Fibroblast of peridontal ligament (primary cell): ENCODE measurements around the gene SLC17A4.

ENCODE experiments used
- DNase-seq: peaks from one replicate; pipeline ENCODE4 v3.0.0-alpha.2; 2010; ENCODE audit errors: extremely low read depth

Gene SLC17A4, protein sequence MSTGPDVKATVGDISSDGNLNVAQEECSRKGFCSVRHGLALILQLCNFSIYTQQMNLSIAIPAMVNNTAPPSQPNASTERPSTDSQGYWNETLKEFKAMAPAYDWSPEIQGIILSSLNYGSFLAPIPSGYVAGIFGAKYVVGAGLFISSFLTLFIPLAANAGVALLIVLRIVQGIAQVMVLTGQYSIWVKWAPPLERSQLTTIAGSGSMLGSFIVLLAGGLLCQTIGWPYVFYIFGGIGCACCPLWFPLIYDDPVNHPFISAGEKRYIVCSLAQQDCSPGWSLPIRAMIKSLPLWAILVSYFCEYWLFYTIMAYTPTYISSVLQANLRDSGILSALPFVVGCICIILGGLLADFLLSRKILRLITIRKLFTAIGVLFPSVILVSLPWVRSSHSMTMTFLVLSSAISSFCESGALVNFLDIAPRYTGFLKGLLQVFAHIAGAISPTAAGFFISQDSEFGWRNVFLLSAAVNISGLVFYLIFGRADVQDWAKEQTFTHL

GRCh38 chr6:25754535-25754934 lies at the start of gene SLC17A4:
SLC17A4 (plus strand) TSS chr6:25754742; CDS start chr6:25761963, 7,221 bp downstream.
- DNase-seq, result no peak

GRCh38 chr6:25706314-25707014 lies 48.1 kb upstream of the SLC17A4 start:
- DNase-seq, result no peak

GRCh38 chr6:25709761-25710160 lies 44.8 kb upstream of the SLC17A4 start:
- DNase-seq, result no peak

DNA sequence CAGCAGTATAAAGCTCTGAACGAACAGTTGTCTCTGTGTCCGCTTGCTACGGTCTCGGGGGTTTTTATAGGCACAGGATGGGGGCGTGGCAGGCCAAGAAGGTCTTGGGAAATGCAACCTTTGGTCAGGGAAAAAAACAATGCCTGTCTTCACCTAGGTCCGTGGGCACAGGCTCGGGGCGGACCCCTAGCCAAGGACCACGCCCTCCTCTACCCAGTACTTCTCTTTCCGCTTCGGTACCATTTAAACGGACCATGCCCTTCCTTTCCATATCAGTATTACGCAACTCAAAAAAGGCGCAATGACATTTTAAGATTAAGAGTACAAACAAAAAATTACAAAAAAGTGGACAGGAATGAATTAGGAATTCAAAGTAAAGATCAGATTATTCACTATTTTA lies 44.3 kb upstream of the SLC17A4 start:
- DNase-seq, result no peak

- no peak for DNase-seq
These were observed 40.7 kb upstream of the SLC17A4 start for GRCh38 chr6:25713824-25714223.

- no peak for DNase-seq
These were observed 39.8 kb upstream of the SLC17A4 start for GRCh38 chr6:25714765-25715164.

DNA sequence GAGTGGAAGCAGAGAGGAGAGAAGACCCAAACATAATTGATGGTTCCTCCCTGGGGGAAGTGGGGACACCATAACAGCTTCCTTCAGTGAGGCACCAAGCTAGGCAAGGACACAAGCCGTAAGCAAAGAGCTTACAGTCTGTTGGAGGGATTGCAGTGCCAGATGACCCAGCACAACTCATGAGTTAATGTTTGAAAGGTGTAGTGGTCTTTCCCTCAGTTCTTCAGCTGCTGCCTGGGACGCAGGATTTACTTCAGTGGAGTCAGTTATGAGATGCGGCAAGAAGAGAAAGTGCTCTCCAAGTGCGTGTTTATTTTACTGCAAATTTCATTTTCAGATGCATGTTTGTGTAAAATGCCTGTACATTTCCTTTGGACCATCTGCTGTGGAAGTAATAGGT lies 38.7 kb upstream of the SLC17A4 start:
- DNase-seq, result no peak

GRCh38 chr6:25717866-25718740 lies 36.4 kb upstream of the SLC17A4 start:
- DNase-seq, result peak; percentile 63

GRCh38 chr6:25726122-25726911 lies 28.2 kb upstream of the SLC17A4 start:
- DNase-seq, result no peak

DNA sequence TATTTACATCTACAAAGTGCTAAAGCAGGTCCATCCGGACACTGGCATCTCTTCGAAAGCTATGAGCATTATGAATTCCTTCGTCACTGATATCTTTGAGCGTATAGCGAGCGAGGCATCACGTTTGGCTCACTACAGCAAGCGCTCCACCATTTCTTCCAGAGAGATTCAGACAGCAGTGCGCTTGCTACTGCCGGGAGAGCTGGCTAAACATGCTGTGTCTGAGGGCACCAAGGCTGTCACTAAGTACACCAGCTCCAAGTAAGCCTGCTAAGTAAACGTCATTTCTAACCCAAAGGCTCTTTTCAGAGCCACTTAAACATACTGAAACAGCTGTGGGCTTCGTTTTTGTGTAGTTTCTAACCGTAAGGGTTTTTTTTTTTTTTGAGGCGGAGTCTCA lies 27.5 kb upstream of the SLC17A4 start:
- DNase-seq, result no peak

DNA sequence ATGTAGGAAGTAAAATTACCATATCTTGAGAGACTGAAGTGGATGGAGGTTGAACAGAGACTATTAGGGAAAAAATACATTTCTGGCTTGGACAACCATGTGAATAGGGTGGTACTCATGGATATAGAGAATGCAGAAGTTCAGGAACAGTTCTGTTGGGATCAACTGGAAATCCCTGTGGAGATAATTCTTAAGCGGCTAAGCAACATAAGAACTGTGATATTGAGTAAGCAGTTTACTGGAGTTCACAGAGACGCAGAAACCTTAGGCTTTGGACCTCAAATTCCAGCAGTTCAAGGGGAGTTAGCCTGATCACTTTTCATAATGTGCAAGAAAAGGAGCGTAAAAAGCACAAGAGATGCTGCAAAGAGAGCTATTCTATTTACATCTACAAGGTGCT lies 23.6 kb upstream of the SLC17A4 start:
- no peak for DNase-seq

- no peak for DNase-seq
These were observed 22.8 kb upstream of the SLC17A4 start for GRCh38 chr6:25731721-25732120.

GRCh38 chr6:25732468-25733198 lies 21.9 kb upstream of the SLC17A4 start:
- no peak for DNase-seq

DNA sequence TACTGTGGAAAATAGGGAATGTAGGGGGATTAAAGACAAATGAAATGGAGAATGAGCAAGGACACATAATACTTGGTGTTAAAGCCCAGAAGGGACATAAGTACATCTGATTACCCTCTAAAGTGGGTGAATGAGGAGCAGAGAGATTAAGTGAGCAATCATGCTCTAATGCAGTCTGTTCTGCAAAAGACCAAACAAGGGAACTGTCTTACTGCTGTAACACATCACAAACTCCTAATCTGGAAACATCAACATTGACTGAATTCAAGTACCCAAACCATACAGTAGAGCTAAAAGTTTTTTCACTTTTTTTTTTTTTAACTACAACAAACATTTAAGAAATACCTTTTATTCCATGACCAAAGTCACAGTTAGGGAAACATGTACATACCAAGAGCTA lies 19.3 kb upstream of the SLC17A4 start:
- no peak for DNase-seq

DNA sequence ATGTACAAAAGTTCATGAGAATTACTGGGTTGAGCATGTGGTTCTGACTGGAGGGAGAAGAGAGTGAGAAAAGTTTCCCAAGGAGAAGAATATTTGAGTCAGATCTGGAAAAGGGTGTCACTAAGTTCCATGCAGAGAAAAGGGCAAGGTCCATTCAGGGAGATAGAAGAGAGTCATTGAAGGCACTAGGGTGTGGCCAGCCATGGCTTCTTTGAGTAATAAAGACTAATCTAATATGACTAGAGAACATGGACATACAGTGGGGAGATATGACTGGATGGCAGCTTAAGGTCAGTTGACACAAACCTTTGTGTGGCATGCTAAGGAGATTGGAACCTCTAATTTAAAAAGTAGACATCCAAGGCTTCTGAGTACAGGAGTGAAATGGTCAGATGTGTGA lies 10.7 kb upstream of the SLC17A4 start:
- DNase-seq, result no peak

DNA sequence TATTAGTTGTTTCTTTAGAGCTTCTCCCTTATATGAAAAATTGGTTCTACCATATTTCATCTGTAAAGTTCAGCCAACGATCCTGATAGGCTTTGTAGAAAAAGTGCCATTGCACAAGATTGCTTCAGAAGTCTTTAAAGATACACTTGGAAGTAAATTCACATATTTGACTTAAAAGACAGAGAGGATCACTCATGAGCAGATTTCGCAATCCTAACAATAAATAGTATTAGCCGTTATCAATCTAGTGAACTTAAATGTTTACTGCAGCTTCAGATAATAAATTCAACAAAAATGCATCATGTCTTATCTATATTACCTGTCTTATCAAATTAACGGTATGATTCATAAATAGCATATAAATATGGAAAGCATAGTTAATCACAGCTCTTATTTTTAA lies 8.7 kb upstream of the SLC17A4 start:
- no peak for DNase-seq

DNA sequence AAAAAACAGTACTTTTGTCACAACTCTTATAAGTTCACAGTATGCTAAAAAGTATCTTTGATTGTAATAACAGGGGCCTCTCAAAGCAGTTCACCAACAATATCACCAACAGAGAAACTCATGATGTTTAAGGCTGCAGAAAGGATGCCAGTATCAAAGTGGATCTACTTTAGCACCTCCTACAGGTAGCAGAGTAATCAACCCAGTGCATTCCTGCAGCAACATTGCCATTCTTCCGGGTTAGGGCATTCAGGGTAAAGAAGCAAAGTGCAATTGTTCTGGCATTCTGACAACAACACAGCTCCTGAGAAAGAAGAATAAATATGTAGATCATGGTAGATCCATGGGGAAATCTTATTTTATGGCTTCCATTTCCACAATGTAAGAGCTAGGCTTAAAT lies 7.6 kb upstream of the SLC17A4 start:
- DNase-seq, result no peak

DNA sequence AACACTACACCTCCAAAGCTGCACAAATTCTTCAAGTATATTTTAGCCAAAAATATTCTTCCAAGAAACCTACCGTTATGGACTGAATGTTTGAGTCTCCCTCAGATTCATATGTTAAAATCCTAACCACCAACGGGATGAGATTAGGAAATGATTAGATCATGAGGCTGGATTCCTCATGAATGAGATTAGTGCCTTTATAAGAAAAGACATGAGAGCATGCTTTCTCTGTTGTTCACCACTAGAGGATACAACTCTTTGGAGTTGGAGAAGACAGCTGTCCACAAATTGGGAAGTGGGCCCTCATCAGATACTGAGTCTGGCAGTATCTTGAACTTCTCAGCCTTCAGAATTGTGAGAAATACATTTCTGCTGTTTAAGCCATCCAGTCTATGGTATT lies 7.1 kb upstream of the SLC17A4 start:
- no peak for DNase-seq

- DNase-seq, result no peak
These were observed 6.5 kb upstream of the SLC17A4 start for GRCh38 chr6:25748049-25748448.
